Stimulated activated CD8-positive, alpha-beta memory T cell treated with anti-CD3 and anti-CD28 coated beads, Interleukin-15, amount 100 ng/mL, for 1 hour (primary cell): ENCODE data around the gene HSBP1L1.

ENCODE experiments used
- DNase-seq: peaks from one replicate; pipeline ENCODE4 v3.0.0-alpha.2; 2020; ENCODE audit warnings: low read depth

HSBP1L1 gene

GRCh38 chr18:79930020-79930642 lies 34.3 kb upstream of the HSBP1L1 start:
- no peak for DNase-seq

- DNase-seq = no peak
Observed at GRCh38 chr18:79931475-79931874, 33.0 kb upstream of the HSBP1L1 start.

GRCh38 chr18:79932907-79933306 lies 31.5 kb upstream of the HSBP1L1 start:
- no peak for DNase-seq

- no peak for DNase-seq
Observed at GRCh38 chr18:79933765-79934164, 30.7 kb upstream of the HSBP1L1 start.

- DNase-seq = no peak
Observed at GRCh38 chr18:79934311-79935097, 29.9 kb upstream of the HSBP1L1 start.

- no peak for DNase-seq
Observed at GRCh38 chr18:79935098-79935480, 29.4 kb upstream of the HSBP1L1 start.

- DNase-seq = no peak
Observed at GRCh38 chr18:79935499-79935898, 28.9 kb upstream of the HSBP1L1 start.

DNA sequence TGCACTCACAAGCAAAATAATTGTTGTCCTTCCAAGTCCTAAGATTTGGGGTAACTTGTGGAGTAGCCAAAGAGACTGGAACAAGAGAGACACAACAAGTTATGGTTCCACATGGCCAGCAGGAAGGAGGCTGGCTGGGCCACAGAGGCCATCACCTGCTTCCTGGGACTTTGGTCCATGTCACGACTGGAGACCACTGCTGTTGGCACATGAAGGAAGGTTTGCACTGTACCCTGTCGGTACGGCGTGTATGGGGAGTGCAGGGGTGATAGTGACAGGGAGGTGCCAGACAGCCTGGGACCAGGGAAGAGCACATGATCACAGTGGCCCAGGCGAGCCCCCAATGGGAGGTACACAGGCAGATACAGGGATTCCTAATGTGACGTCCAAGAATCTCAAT lies 28.5 kb upstream of the HSBP1L1 start:
- no peak for DNase-seq

GRCh38 chr18:79936641-79937040 lies 27.8 kb upstream of the HSBP1L1 start:
- no peak for DNase-seq

- no peak for DNase-seq
Observed at GRCh38 chr18:79937103-79937860, 27.2 kb upstream of the HSBP1L1 start.

DNA sequence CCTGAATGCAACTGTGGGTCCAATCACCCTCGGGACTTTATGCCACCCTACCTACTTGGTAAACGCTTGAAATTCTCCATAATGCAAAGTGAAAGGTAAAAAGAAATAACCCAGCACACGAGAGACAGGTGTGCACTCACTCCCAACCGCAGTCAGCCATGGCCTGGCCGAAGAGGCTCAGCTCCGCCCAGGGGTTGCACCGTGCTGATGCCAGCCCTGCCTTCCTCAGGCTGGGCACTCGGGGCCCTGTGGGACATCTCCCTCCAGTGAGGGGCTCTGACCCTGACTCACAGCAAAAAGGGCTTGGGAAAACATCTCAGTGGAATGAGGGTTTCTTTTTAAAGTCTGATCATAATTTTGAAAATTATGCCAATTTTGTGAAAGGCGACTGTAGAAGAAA lies 26.2 kb upstream of the HSBP1L1 start:
- DNase-seq = no peak

DNA sequence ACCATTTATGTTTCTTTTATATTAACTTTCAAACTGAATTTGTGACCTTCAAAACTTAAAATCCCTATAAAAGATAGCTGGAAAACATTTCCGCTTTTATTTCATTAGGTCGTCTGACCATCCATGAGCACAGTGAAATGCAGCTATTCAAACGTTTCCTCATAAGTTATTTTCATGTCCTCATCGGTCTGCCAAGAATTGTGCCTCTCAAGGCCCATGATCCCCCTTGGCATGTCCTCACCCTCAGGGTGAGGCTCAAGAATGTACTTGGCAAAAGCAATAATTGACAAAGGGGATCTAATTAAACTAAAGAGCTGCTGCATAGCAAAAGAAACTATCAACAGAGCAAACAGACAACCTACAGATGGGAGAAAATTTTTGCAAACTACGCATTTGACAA lies 25.3 kb upstream of the HSBP1L1 start:
- DNase-seq = no peak

DNA sequence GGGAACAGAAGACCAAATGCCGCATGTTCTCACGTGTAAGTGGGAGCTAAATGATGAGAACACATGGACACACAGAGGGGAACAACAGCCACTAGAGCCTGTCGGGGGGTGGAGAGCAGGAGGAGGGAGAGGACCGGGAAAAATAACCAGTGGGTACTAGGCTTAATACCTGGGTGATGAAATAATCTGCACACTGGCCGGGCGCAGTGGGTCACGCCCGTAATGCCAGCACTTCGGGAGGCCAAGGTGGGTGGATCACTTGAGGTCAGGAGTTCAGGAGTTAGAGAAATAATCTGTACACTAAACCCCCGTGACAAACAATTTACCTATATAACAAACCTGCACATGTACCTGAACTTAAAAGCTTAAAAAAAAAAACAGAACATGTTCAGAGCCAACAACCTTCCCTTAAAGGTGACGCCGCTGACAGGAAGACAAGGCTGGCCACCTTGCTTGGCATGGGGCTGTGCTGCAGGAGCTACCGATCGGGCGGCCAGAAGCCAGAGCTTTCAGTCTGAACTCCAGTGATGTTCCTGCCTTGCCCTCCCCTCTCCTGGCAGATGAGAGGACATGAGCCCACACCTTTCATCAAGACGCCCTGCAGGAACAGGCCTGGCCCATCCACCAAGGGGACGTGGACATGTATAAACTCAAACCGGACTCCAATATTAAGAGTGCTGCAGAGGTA lies 24.2 kb upstream of the HSBP1L1 start:
- no peak for DNase-seq

DNA sequence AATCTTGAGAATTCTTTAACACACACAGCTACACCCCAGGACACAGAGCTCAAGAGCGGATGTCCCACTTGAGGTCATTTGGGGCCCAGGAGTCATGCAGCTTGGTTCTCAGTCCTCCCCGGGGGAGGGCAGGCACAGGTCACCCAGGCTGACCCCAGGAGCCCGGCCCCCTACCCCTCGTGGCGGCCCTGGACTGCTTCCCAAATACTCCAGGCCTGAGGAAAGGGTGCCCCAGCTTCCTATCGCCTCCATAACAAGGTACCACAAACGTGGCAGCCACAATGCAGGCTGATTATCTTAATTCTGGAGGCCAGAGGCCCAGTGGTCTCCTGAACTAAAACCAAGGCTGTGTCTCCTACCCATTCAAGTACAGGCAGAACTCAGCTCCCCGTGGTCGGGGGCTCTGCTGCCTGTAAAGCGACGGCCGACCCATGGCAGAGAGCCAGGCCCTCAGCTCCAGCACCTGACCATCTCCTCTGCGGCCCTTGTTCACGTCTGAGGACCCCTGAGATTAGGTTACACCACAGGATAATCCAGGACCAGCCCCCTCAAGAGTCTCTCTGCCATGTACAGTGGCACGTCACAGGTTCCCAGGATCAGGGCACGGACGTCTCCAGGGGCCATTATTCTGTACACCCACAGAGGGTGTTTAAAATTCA lies 23.5 kb upstream of the HSBP1L1 start:
- no peak for DNase-seq

GRCh38 chr18:79941473-79942119 lies 22.8 kb upstream of the HSBP1L1 start:
- no peak for DNase-seq

- no peak for DNase-seq
Observed at GRCh38 chr18:79942211-79942610, 22.2 kb upstream of the HSBP1L1 start.

DNA sequence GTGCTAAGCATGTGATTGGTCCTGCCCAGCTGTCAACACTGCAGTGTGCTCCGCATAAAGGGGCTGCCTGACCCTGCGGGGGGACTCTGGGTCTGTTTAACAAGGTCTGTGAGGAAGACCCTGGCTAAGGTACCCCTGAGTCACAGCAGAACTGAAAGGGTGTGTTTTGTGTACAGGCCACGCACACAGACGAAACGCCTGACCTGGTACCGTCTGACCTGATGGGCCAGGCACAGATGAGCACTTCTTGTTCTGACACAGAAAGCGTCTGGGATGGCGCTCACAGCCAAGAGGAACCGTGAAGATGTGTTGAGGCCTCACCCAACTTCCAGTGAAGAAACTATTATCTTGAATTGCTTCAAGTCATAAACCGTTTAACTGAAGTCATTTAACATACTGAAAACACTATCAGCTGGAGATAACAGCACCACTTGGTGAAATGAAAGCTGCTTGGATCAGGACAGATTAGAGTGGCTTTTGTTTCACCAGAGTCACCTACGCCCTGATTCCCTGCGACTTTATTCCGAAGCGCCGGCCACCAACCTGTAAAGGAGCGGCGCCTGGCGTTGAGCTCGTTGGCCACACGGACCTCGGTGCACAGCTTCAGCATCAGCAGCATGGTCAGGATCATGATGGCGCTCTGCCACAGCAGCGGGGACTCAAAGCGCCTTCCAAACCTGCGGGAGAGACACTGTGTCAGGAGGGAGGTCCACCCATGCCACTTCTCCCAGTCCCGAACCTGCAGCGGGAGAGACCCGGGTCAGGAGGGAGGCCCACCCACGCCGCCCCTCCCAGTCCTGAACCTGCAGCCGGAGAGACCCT lies 21.4 kb upstream of the HSBP1L1 start:
- no peak for DNase-seq

DNA sequence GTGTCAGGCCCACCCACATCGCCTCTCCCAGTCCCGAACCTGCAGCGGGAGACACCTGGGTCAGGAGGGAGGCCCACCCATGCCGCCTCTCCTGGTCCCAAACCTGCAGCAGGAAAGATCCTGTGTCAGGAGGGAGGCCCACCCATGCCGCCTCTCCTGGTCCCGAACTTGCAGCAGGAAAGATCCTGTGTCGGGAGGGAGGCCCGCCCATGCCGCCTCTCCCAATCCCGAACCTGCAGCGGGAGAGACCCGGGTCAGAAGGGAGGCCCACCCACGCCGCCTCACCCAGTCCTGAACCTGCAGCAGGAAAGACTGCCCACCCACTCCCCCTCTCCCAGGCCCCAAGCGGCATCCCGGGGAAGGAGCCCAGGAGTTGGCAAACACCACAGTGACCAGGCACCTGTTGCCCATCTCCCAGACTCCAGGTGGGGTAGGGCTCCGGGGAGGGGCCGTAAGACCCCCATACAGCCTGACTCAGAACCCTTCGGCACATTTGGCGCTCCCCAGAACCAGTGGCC lies 20.8 kb upstream of the HSBP1L1 start:
- DNase-seq = no peak

DNA sequence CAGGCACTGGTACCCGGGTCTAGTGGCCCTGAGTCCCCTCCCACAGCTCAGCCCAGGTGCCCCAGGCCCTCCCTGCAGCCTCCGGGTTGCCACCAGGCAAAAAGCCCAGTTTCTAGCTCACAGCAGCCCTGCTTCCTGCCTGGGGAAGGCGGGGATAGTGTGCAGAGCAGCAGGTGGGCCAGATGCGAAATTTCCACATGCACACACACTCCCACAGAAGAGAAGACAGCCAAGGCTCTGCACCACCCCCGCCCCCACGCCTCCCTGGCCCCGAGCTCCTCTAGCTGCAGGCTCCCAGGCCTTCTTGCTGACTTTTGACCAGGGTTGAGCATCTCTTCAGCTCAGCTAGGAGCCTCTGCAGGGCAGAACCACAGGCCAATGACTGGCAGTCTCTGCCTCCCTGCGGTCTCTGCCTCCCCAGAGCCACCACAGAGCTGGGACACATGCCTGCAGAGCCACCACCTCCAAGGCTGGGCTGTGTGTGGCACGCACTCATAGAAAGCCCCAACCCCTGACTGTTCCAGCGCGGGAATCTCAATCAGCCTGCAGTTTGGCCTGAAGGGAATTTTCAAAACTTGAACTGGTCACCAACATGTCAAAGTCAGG lies 20.2 kb upstream of the HSBP1L1 start:
- DNase-seq = no peak

DNA sequence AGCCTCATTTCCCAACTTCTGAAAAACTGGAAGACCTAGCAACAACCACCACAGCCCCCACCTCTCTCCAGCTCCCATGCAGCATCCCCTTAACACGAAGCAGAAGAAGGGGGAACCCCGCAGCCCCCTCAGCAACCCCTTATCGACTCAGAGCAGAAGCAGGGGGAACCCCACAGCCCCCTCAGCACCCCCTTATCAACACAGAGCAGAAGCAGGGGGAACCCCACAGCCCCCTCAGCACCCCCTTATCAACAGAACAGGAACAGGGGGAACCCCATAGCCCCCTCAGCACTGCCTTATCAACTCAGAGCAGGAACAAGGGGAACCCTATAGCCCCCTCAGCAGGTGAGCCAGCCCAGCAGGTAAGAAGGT lies 19.7 kb upstream of the HSBP1L1 start:
- no peak for DNase-seq
